CD4-positive, alpha-beta T cell treated with Interleukin-4 for 1 hour (primary cell): ENCODE measurements around the gene PLA2G3.

Experiments used
- DNase-seq, 2 donors: peaks; one replicate each; pipeline ENCODE4 v3.0.0-alpha.2; 2020 to 2022

PLA2G3 gene

GRCh38 chr22:31144223-31144622, 3.9 kb upstream of the PLA2G3 start:
- DNase-seq, result no peak

GRCh38 chr22:31143537-31143936, 3.2 kb upstream of the PLA2G3 start:
- DNase-seq, result no peak

GRCh38 chr22:31143038-31143437, 2.7 kb upstream of the PLA2G3 start:
- no peak for DNase-seq

- no peak for DNase-seq
These were observed 2.0 kb upstream of the PLA2G3 start for GRCh38 chr22:31142285-31142684.

GRCh38 chr22:31141551-31141950, 1.2 kb upstream of the PLA2G3 start:
- DNase-seq, result no peak

GRCh38 chr22:31140746-31141145, 438 bp upstream of the PLA2G3 start:
- DNase-seq, result no peak

- no peak for DNase-seq
These were observed 1.2 kb downstream of the PLA2G3 start for GRCh38 chr22:31139066-31139465.

- DNase-seq, result no peak
These were observed 2.2 kb downstream of the PLA2G3 start for GRCh38 chr22:31138126-31138525.

GRCh38 chr22:31137721-31138120, 2.6 kb downstream of the PLA2G3 start:
- DNase-seq, result no peak

- no peak for DNase-seq
These were observed 3.6 kb downstream of the PLA2G3 start for GRCh38 chr22:31136711-31137110.

- DNase-seq, result no peak
These were observed 4.2 kb downstream of the PLA2G3 start for GRCh38 chr22:31136155-31136554.

- no peak for DNase-seq
These were observed 4.6 kb downstream of the PLA2G3 start for GRCh38 chr22:31135706-31136105.

- no peak for DNase-seq
These were observed 5.6 kb downstream of the PLA2G3 start for GRCh38 chr22:31134688-31135087.

GRCh38 chr22:31133911-31134310, 6.4 kb downstream of the PLA2G3 start:
- DNase-seq, result no peak

GRCh38 chr22:31130873-31131272, 9.4 kb downstream of the PLA2G3 start:
- no peak for DNase-seq

GRCh38 chr22:31128156-31128555, 12.2 kb downstream of the PLA2G3 start:
- no peak for DNase-seq

- no peak for DNase-seq
These were observed 13.0 kb downstream of the PLA2G3 start for GRCh38 chr22:31127181-31127772.

GRCh38 chr22:31126869-31127175, 13.5 kb downstream of the PLA2G3 start:
- DNase-seq, result no peak

- no peak for DNase-seq
These were observed 14.0 kb downstream of the PLA2G3 start for GRCh38 chr22:31126128-31126868.

GRCh38 chr22:31125521-31126117, 14.7 kb downstream of the PLA2G3 start:
- no peak for DNase-seq

GRCh38 chr22:31124811-31125465, 15.4 kb downstream of the PLA2G3 start:
- DNase-seq, result no peak

GRCh38 chr22:31124290-31124689, 16.0 kb downstream of the PLA2G3 start:
- DNase-seq, result no peak

GRCh38 chr22:31123292-31123602, 17.1 kb downstream of the PLA2G3 start:
- DNase-seq, result no peak
